ENCODE data around the gene WWC2.
"Not testable (repeated sequence)": the region's sequence is repeated elsewhere in the genome, so short reads cannot be mapped to it uniquely, and the experiment has no call there.

DNA sequence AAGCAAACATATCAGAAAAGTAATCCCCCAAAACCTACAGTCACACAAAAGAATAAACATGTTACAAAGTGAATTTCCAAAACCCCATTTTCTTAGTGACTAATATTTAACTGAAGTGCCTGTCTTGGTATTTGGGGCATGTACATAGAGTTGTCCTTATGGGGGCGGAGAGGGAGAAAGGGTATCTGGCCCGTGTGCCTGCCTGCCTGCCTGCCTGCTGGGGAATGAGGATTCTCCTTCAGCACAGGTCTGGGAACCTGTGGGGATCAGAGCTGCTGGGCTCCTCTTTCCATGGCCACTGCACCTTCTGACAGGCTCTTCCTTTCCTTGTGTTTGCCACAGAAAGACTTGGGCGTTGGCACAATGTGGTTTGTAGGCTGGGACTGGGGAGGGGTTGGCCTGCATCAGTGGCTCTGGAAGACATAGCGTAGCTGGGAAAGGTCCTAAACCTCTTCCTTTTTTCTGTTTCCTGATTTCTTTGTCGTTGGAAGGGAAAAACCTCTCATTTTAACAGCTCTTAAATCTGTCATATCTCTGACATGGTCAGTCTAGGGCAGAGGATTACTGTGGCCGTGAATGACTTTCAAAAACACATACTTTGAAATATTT, 94.8 kb downstream of the WWC2 start:
- TF ChIP-seq, protein P1, sequence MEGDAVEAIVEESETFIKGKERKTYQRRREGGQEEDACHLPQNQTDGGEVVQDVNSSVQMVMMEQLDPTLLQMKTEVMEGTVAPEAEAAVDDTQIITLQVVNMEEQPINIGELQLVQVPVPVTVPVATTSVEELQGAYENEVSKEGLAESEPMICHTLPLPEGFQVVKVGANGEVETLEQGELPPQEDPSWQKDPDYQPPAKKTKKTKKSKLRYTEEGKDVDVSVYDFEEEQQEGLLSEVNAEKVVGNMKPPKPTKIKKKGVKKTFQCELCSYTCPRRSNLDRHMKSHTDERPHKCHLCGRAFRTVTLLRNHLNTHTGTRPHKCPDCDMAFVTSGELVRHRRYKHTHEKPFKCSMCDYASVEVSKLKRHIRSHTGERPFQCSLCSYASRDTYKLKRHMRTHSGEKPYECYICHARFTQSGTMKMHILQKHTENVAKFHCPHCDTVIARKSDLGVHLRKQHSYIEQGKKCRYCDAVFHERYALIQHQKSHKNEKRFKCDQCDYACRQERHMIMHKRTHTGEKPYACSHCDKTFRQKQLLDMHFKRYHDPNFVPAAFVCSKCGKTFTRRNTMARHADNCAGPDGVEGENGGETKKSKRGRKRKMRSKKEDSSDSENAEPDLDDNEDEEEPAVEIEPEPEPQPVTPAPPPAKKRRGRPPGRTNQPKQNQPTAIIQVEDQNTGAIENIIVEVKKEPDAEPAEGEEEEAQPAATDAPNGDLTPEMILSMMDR (IDR thresholded peaks at IDR 0.05; ENCODE audit: insufficient read depth, low read length, poor library complexity, severe bottlenecking): not testable (repeated sequence)
- TF ChIP-seq EZH2phosphoT487 (conservative IDR thresholded peaks at IDR 0.05; ENCODE audit: low read length): not testable (repeated sequence)
